Gastroesophageal sphincter (tissue), 3 donors: ENCODE results near the gene EFCAB13.

Experiments used
- POLR2A ChIP-seq, 2 donors: fragments of 450-650 bp; IDR thresholded peaks; one replicate each; pipeline ENCODE4 v1.6.1; 2017; ENCODE audit warnings: antibody characterized with exemption in 2 of 2, mild to moderate bottlenecking in 2 of 2, moderate library complexity in 1 of 2
- TF ChIP-seq, protein P1 (sequence below), 4 experiments: fragments of 200-600 bp in 2 of 4; fragments of 450-650 bp in 2 of 4; sonication (generic) in 1 of 4; IDR thresholded peaks; one replicate each; pipeline ENCODE4 v1.5.1; 2017 to 2019; ENCODE audit warnings: antibody characterized with exemption in 4 of 4, mild to moderate bottlenecking in 2 of 4, moderate library complexity in 2 of 4

DNA sequence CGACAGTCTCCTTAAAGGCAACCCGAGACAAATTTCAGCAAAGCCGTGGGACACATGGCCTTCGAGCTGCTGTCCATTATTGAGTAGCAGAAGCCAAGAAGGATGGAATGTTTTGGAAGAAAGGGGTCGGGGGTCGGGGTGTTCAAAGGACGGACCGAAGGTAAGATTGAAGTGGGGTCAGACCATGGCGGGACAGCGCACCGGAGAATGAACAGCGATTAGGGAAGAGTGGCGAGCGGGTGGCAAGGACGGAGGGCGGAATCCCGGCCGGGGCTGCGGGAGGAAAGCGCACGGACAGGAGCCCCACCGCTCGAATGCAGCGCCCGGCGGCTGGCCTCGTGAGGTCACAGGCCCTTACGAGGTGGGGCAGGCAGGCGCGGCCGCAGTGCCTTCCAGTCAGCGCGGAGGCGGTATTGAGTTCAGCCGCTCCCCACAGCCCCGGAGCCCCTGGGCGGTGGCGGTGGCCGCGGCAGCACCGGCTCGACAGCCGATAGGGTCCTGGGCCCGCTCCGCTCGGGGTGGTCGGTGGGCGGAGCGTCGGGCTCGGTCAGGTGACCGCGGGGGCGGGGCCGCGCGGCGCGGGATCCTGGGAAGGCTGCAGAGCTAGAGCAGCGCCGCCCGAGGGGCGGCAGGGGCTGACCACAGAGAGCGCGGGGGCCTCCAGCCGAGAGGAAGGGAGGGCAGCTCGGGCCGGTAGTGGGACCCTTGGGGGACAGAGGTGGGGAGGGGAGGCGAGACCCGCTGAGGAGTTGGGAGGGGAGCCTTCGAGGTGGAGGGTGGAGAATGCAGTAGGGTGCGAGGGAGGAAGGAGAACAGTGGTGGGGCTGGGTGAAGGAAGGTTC lies at the start of gene EFCAB13:
- TF ChIP-seq, protein P1, sequence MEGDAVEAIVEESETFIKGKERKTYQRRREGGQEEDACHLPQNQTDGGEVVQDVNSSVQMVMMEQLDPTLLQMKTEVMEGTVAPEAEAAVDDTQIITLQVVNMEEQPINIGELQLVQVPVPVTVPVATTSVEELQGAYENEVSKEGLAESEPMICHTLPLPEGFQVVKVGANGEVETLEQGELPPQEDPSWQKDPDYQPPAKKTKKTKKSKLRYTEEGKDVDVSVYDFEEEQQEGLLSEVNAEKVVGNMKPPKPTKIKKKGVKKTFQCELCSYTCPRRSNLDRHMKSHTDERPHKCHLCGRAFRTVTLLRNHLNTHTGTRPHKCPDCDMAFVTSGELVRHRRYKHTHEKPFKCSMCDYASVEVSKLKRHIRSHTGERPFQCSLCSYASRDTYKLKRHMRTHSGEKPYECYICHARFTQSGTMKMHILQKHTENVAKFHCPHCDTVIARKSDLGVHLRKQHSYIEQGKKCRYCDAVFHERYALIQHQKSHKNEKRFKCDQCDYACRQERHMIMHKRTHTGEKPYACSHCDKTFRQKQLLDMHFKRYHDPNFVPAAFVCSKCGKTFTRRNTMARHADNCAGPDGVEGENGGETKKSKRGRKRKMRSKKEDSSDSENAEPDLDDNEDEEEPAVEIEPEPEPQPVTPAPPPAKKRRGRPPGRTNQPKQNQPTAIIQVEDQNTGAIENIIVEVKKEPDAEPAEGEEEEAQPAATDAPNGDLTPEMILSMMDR (IDR thresholded peaks at IDR 0.05): peak in 3 of 4 experiments; percentile 49 to 51 (median 49)
- TF ChIP-seq POLR2A (IDR thresholded peaks at IDR 0.05): peak; percentile 95 to 96
